Activated naive CD4-positive, alpha-beta T cell treated with anti-CD3 and anti-CD28 coated beads, Interleukin-2, amount 50 U/mL, for 72 hours (primary cell): ENCODE data around the gene PSMD4. TPM values are rescaled to one million over a fixed set of nuclear protein-coding genes. Genes with fewer than 3 reads are reported as not detected.
A peak's percentile ranks its signal among the peaks of the same experiment; 100 is the strongest.
"Not testable (repeated sequence)": the region's sequence is repeated elsewhere in the genome, so short reads cannot be mapped to it uniquely, and the experiment has no call there.

Experiments
- ATAC-seq, 2 donors: fragments of 150-1000 bp; cut with Tn5 transposase; 2 replicates each; pipeline ENCODE4 v1.10.0; 2021; ENCODE audit warnings: mild to moderate bottlenecking in 2 of 2, moderate library complexity in 2 of 2
- DNase-seq, 2 donors: peaks; one replicate each; pipeline ENCODE4 v3.0.0; 2021 to 2022; ENCODE audit warnings: low spot score in 2 of 2
- H3K27ac Mint-ChIP-seq, 2 donors: one replicate each; pipeline ENCODE4 v1.8.0; 2022; ENCODE audit warnings: mild to moderate bottlenecking in 2 of 2, mixed read lengths in 2 of 2
- H3K36me3 Mint-ChIP-seq, 2 donors: one replicate each; pipeline ENCODE4 v1.8.0; 2022; ENCODE audit warnings: mixed read lengths in 2 of 2
- H3K9me3 Mint-ChIP-seq, 2 donors: one replicate each; pipeline ENCODE4 v1.8.0; 2022; ENCODE audit warnings: mixed read lengths in 2 of 2
- total RNA-seq, 2 donors: library from RNA; stranded (reverse); gene quantifications; one replicate each; pipeline ENCODE4 v1.2.3, GENCODE V29; 2022

Gene PSMD4
- 100 to 1,000 TPM; 185 to 189 TPM for total RNA-seq

DNA sequence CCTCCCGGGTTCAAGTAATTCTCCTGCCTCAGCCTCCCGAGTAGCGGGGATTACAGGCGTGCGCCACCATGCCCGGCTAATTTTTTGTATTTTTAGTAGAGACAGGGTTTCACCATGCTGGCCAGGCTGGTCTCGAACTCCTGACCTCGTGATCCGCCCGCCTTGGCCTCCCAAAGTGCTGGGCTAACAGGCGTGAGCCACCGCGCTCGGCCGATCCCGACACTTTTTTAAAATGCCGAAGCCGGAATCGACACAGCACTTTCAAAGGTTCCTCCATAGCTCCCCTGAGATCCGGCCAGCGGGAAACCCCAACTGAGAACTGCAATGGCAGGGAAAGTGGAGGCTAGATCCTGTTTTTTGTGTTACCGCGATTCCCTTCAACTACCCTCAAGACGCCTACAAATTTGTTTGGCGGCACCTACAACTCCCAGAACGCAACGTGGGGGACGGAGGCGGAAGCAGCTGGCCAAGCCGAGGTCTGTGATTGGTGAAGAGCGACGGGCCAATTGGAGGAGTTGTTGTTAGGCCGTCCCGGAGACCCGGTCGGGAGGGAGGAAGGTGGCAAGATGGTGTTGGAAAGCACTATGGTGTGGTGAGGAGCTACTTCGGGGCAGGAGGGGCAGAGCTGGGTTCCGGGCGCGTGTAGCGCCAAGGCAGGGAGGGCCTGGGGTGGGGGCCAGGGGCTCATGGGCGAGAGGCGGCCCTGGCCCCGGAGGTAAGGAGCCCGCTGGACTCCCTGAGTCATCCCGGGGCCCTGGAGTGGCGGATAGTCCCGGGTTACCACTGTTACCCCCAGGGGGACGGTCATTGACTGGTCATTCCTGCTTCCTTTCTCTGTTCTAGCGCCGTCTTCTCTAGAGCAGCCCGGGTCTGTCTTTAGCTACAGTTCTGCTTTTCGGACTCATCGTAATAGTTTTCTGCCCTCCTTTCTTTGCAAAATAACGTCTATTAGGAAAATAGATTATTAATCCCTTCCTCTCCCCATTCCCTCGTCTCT, at the start of gene PSMD4:
PSMD4 (plus strand) TSS at position 518 of the 997 bp plus-strand sequence; CDS start at position 567, 49 bp downstream.
- DNase-seq (peak; percentile 86 to 93), ATAC-seq (peak; percentile 95 to 96)
- H3K9me3 Mint-ChIP-seq: no peaks in the 10 kb centered on the region
- H3K36me3 Mint-ChIP-seq: peaks cover 7 to 10% of the 10 kb centered on the region in 2 donors
- peak within 1 kb of the TSS; percentile 92 to 97 for H3K27ac Mint-ChIP-seq

- not testable (repeated sequence) for ATAC-seq, DNase-seq, H3K9me3 Mint-ChIP-seq, H3K27ac Mint-ChIP-seq
- peaks cover 0 to 23% of the 10 kb centered on the region in 2 donors for H3K36me3 Mint-ChIP-seq
These were observed 49.1 kb upstream of the PSMD4 start for GRCh38 chr1:151205381-151205965.

- DNase-seq: no peak
- Mint-ChIP-seq H3K27ac (peak overlapping the region; percentile 70 to 82), H3K36me3 (peaks cover 0 to 11% of the 10 kb centered on the region in 2 donors), H3K9me3 (no peaks in the 10 kb centered on the region)
- ATAC-seq: peak in 1 of 2 donors; percentile 50
These were observed 43.7 kb upstream of the PSMD4 start for GRCh38 chr1:151210830-151211229.

GRCh38 chr1:151211972-151212705, 42.4 kb upstream of the PSMD4 start:
- ATAC-seq (peak; percentile 37 to 60), DNase-seq (no peak)
- peaks cover 0 to 7% of the 10 kb centered on the region in 2 donors for H3K36me3 Mint-ChIP-seq
- H3K9me3 Mint-ChIP-seq: no peaks in the 10 kb centered on the region
- H3K27ac Mint-ChIP-seq: peak overlapping the region; percentile 70 to 92

- no peaks in the 10 kb centered on the region for H3K9me3 Mint-ChIP-seq
- no peak for ATAC-seq
These were observed 41.0 kb upstream of the PSMD4 start for GRCh38 chr1:151213560-151213959.

GRCh38 chr1:151221616-151222015, 32.9 kb upstream of the PSMD4 start:
- ATAC-seq: no peak
- no peak for DNase-seq
- peaks cover 0 to 9% of the 10 kb centered on the region in 2 donors for H3K36me3 Mint-ChIP-seq
- no peaks in the 10 kb centered on the region for H3K9me3 Mint-ChIP-seq
- no peak overlapping the region for H3K27ac Mint-ChIP-seq

More at GRCh38 chr1:151213560-151213959, 41.0 kb upstream of the PSMD4 start:
- DNase-seq: no peak
- peaks cover 0 to 10% of the 10 kb centered on the region in 2 donors for H3K36me3 Mint-ChIP-seq
- H3K27ac Mint-ChIP-seq: no peak overlapping the region

- ATAC-seq (no peak), DNase-seq (no peak)
- H3K36me3 Mint-ChIP-seq: peaks cover 0 to 9% of the 10 kb centered on the region in 2 donors
- H3K9me3 Mint-ChIP-seq: no peaks in the 10 kb centered on the region
- H3K27ac Mint-ChIP-seq: no peak overlapping the region
These were observed 32.4 kb upstream of the PSMD4 start for GRCh38 chr1:151222130-151222529.

GRCh38 chr1:151235235-151235634, 19.3 kb upstream of the PSMD4 start:
- no peak for DNase-seq
- Mint-ChIP-seq H3K36me3 (peaks cover 15 to 20% of the 10 kb centered on the region in 2 donors), H3K27ac (peak overlapping the region; percentile 39 to 83), H3K9me3 (no peaks in the 10 kb centered on the region)
- no peak for ATAC-seq

DNA sequence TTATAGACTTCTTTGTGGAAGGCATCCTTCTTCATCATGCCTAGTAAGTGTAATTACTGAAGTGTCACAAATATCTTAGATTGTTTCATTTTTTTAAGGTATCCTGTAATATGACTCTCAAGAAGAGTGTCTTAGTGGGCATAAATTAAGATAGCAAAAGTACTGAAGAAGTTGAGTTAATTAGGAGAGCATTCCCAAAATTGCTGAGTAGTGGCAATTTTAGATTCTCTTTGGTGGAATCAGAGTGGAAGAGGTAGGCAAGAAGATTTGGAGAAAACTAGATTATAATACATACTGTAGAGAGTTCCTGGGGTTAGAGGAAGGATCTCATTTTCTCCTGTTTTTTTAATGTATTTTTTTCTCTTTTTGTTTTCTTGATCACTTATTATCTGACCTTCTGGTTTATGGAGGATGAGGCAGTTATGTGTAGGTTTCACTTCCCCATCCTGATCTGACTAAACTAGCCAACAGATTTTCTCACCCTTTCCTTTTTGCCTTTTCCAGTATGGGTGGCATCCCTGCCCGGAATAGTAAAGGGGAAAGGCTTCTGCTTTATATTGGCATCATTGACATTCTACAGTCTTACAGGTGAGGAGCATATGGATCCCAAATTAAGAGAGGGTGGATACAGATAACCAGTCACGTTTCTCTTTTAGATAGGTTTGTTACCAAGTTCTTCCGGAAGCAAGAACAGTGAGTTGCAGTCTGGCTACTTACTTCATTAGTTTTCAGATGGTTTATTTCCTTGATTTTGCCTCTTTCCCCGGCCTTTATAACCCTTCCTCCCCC, 16.7 kb upstream of the PSMD4 start:
- ATAC-seq (no peak), DNase-seq (no peak)
- Mint-ChIP-seq H3K9me3 (no peaks in the 10 kb centered on the region), H3K27ac (peak overlapping the region in 1 of 2 donors; percentile 73), H3K36me3 (peaks cover 12 to 30% of the 10 kb centered on the region in 2 donors)

DNA sequence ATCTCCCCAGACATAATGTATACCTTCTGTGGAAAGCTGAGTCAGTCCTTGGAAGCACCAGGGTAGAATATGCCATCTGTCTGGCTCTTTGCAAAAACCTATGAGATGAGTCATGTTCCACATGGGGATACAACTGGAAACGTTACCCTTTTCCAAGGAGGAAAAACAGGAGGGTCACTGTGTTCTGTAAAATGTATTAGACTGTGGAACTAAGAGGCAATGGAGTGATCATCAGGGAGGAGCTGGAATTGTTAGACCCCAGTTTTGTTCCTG, 16.1 kb upstream of the PSMD4 start:
- ATAC-seq: no peak
- no peaks in the 10 kb centered on the region for H3K9me3 Mint-ChIP-seq
- H3K36me3 Mint-ChIP-seq: peaks cover 14 to 35% of the 10 kb centered on the region in 2 donors
- DNase-seq: no peak
- no peak overlapping the region for H3K27ac Mint-ChIP-seq

DNA sequence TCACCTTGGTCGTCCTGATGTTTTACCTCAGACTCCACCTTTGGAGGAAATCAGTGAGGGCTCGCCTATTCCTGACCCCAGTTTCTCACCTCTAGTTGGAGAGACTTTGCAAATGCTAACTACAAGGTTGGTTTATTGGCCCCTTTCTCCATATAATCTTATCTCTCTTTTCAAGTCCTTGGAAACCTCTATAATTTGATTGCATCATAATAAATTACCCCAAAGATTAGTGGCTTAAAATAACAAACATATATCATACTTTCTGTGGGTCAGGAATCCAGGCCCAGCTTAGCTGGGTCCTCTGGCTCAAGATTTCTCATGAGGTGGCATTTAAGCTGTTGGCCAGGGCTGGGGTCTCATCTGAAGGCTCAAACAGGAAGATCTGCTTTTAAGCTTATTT, 12.1 kb upstream of the PSMD4 start:
- Mint-ChIP-seq H3K36me3 (peaks cover 23 to 34% of the 10 kb centered on the region in 2 donors), H3K9me3 (no peaks in the 10 kb centered on the region), H3K27ac (peak overlapping the region; percentile 8 to 9)
- ATAC-seq (no peak), DNase-seq (no peak)

DNA sequence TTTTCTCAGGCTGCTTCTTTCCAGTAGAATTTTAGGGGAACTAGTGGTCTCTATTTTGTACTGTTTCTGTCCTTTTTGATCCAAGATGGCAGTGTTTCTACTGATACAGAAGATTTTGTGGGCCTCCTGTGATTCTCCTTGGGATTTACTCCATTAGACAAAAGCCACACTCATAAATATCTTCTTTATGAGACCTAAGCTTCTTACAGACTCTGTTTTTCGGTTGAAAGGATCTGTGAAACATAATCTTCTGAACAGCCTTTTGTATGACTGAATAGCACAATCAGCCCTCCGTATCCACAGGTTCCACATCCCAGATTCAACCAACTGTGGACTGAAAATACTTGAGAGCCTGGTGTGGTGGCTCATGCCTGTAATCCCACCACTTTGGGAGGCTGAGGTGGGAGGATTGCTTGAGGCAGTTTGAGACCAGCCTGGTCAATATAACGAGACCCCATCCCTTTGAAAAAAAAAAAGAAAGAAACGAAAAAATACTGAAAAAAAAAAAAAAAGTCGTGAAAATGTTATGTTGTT, 10.8 kb upstream of the PSMD4 start:
- peak overlapping the region; percentile 57 to 58 for H3K27ac Mint-ChIP-seq

DNA sequence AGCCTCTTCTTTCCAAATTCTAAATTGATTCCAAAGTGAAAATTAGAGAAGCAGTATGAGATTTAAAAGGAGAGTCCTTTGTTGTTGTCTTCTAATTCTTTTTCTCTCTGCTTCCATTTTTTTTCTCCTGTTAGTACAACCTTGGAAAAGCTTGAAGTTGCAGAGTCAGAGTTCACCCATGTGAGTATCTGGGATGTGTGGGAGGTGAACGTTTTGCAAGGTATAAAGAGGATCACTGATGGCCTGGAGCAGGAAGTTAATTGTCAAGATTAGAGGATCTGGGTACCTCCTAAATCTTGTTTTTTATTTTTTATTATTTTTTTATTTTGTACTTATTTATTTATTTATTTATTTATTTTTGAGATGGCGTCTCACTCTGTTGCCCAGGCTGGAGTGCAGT, 7.7 kb upstream of the PSMD4 start:
- no peak for ATAC-seq
- peaks cover 23 to 34% of the 10 kb centered on the region in 2 donors for H3K36me3 Mint-ChIP-seq

More for the DNA sequence above, 10.8 kb upstream of the PSMD4 start:
- H3K9me3 Mint-ChIP-seq: no peaks in the 10 kb centered on the region
- H3K36me3 Mint-ChIP-seq: peaks cover 23 to 36% of the 10 kb centered on the region in 2 donors
- DNase-seq: no peak
- no peak for ATAC-seq

DNA sequence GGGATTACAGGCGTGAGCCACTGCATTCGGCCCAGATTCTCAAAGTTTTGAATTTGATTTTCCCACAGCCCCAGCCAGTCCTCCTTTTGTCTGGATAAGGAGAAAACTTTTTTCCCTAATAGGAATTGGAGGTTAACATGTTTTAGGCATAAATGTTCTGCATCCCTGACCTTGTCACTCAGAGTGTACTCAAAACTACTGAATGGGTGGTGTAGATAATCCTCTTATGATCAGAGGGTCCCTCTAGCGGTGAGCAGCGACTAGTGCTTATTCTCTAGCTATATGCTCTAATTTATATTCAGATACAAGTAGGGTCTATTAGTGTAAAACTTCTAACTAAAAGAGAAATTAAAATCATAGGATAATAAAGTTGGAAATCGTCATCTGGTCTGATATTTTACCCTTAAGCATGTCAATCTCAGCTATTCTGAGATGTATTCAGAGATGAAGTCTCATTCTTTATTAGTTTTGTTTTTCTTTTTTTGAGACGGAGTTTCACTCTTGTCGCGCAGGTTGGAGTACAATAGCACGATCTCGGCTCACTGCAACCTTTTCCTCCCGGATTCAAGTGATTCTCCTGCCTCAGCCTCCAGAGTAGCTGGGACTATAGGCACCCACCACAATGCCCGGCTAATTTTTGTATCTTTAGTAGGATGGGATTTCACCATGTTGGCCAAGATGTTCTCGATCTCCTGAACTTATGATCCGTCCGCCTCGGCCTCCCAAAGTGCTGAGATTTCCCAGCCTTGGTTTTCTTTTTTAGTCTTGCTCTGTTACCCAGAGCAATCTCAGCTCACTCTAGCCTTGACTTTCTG, 2.7 kb upstream of the PSMD4 start:
- ATAC-seq: peak; percentile 19 to 54
- Mint-ChIP-seq H3K27ac (no peak overlapping the region), H3K36me3 (peaks cover 8 to 19% of the 10 kb centered on the region in 2 donors), H3K9me3 (no peaks in the 10 kb centered on the region)
- DNase-seq: peak in 1 of 2 donors; percentile 54

More for the DNA sequence above, 7.7 kb upstream of the PSMD4 start:
- Mint-ChIP-seq H3K27ac (no peak overlapping the region), H3K9me3 (no peaks in the 10 kb centered on the region)
- no peak for DNase-seq

DNA sequence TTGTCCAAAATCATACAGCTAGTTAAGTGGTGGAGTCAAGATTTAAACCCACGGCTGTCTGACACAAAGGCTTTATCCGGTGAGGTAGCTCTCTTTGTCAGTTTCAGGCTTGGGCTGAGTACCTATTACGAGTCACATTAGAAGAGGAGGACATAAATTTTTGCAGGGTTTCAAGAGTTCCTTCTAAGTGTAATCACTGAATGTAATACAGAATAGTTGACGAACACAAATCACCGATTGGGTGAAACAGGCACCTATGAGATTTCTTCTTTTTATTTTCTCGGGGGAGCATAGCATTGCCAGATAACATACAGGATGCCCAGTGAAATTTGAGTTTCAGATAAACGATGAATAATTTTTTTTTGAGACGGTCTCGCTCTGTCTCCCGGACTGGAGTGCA, 847 bp downstream of the PSMD4 start:
- no peak for DNase-seq
- peaks cover 7 to 10% of the 10 kb centered on the region in 2 donors for H3K36me3 Mint-ChIP-seq
- no peak for ATAC-seq

More for the DNA sequence above, 847 bp downstream of the PSMD4 start:
- Mint-ChIP-seq H3K27ac (peak overlapping the region; percentile 92 to 95), H3K9me3 (no peaks in the 10 kb centered on the region)
